WTC11 (cell line): ENCODE results near the gene LRRC63. TPM values are rescaled to one million over a fixed set of nuclear protein-coding genes. Genes with fewer than 3 reads are reported as not detected.

Source experiments
- ATAC-seq: fragments of 200-7000 bp; cut with Tn5 transposase; 2 replicates; pipeline ENCODE4 v1.10.0; 2021; ENCODE audit warnings: mild to moderate bottlenecking, moderate library complexity
- CTCF ChIA-PET: fragments of 300-600 bp; sonication (Branson Sonifier 250); formaldehyde crosslinking; loops from one replicate; lab custom pipeline; 2021; ENCODE audit warnings: antibody characterized with exemption; lab: Charles Lee
- POLR2A ChIA-PET: fragments of 350-600 bp; sonication (Branson Sonifier 250); formaldehyde crosslinking; loops from one replicate; lab custom pipeline; 2021; ENCODE audit warnings: antibody characterized with exemption; lab: Charles Lee
- DNase-seq: peaks from one replicate; pipeline ENCODE4 v3.0.0; 2021; ENCODE audit warnings: low spot score
- H3K27ac Mint-ChIP-seq: 2 replicates; pipeline ENCODE4 v1.8.0; 2021; ENCODE audit warnings: mixed read lengths
- H3K27me3 Mint-ChIP-seq: 2 replicates; pipeline ENCODE4 v1.8.0; 2021; ENCODE audit warnings: low read depth, mild to moderate bottlenecking, moderate library complexity, mixed read lengths
- H3K36me3 Mint-ChIP-seq: 2 replicates; pipeline ENCODE4 v1.8.0; 2021; ENCODE audit warnings: mixed read lengths
- H3K4me1 Mint-ChIP-seq: 2 replicates; pipeline ENCODE4 v1.8.0; 2022; ENCODE audit warnings: mixed read lengths
- H3K4me3 Mint-ChIP-seq: 2 replicates; pipeline ENCODE4 v1.8.0; 2021; ENCODE audit warnings: mild to moderate bottlenecking, moderate library complexity, mixed read lengths
- H3K9me3 Mint-ChIP-seq: 2 replicates; pipeline ENCODE4 v1.8.0; 2021; ENCODE audit warnings: mixed read lengths
- CBFB ChIP-seq: sonication (generic); formaldehyde crosslinking; IDR thresholded peaks from 2 replicates; pipeline ENCODE4 v1.8.1; 2022; ENCODE audit warnings: mild to moderate bottlenecking, low read depth, missing genetic modification reagents
- CREB1 ChIP-seq: sonication (generic); formaldehyde crosslinking; IDR thresholded peaks from 2 replicates; pipeline ENCODE4 v1.8.0; 2023; ENCODE audit warnings: mild to moderate bottlenecking, missing genetic modification reagents
- TCF7 ChIP-seq: sonication (generic); formaldehyde crosslinking; IDR thresholded peaks from 2 replicates; pipeline ENCODE4 v1.8.0; 2022; ENCODE audit warnings: mild to moderate bottlenecking, low read depth, missing genetic modification reagents, moderate library complexity
- ZNF416 ChIP-seq: fragments of 250-450 bp; sonication (Bioruptor Pico); IDR thresholded peaks from 2 replicates; pipeline ENCODE4 v1.9.0; 2021; ENCODE audit warnings: mild to moderate bottlenecking, inconsistent platforms
- total RNA-seq: library from RNA; stranded (reverse); gene quantifications from 3 replicates; pipeline ENCODE4 v1.2.3, GENCODE V29; 2021
- TF ChIP-seq, protein P1 (sequence below): fragments of 200-600 bp; IDR thresholded peaks from 2 replicates; pipeline ENCODE4 v1.8.0; 2022; ENCODE audit warnings: antibody characterized with exemption

The LRRC63 gene
- total RNA-seq, 1 experiment from 2014 or later: not detected

- ATAC-seq (no peak), DNase-seq (no peak)
- H3K4me1 Mint-ChIP-seq: 0 out of 2 replicates have a peak, but pooled peaks cover 3% of the 10 kb centered on the region
- peaks cover 14% of the 10 kb centered on the region for H3K27me3 Mint-ChIP-seq
- no peak overlapping the region for H3K4me3 Mint-ChIP-seq
- CTCF ChIA-PET: no interaction called here
- TF ChIP-seq CBFB (CRISPR knock-in tag): no peak
- TF ChIP-seq ZNF416 (CRISPR knock-in tag): no peak
- no peak for TF ChIP-seq CREB1
- TF ChIP-seq, protein P1, sequence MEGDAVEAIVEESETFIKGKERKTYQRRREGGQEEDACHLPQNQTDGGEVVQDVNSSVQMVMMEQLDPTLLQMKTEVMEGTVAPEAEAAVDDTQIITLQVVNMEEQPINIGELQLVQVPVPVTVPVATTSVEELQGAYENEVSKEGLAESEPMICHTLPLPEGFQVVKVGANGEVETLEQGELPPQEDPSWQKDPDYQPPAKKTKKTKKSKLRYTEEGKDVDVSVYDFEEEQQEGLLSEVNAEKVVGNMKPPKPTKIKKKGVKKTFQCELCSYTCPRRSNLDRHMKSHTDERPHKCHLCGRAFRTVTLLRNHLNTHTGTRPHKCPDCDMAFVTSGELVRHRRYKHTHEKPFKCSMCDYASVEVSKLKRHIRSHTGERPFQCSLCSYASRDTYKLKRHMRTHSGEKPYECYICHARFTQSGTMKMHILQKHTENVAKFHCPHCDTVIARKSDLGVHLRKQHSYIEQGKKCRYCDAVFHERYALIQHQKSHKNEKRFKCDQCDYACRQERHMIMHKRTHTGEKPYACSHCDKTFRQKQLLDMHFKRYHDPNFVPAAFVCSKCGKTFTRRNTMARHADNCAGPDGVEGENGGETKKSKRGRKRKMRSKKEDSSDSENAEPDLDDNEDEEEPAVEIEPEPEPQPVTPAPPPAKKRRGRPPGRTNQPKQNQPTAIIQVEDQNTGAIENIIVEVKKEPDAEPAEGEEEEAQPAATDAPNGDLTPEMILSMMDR: no peak
- no peak for TF ChIP-seq TCF7 (CRISPR knock-in tag)
- TF ChIP-seq, all 79 proteins: peak for 0
- no peak overlapping the region for H3K27ac Mint-ChIP-seq
- POLR2A ChIA-PET: no interaction called here
- H3K36me3 Mint-ChIP-seq: no peaks in the 10 kb centered on the region
- H3K9me3 Mint-ChIP-seq: no peaks in the 10 kb centered on the region
Measured at GRCh38 chr13:46324976-46325375, 113.2 kb downstream of the LRRC63 start.

Other genes with a start within 250 kb of the LRRC63 start
- 49.7 to 56.9 TPM (median 54.2 TPM) in 3 replicates for gene ZC3H13, start 159.2 kb upstream of the LRRC63 start, total RNA-seq
- 0.21 to 0.33 TPM in 2 of 3 replicates, not detected in the other for gene CPB2, start 106.9 kb upstream of the LRRC63 start, total RNA-seq
- gene LCP1, start 29.8 kb upstream of the LRRC63 start, total RNA-seq: 2.7 to 3.7 TPM (median 3.2 TPM) in 3 replicates
- gene RUBCNL, start 175.3 kb downstream of the LRRC63 start, total RNA-seq: 1.9 to 2.1 TPM (median 1.9 TPM) in 3 replicates